Stimulated activated CD4-positive, alpha-beta T cell treated with anti-CD3 and anti-CD28 coated beads, Interleukin-12 subunit alpha, Interleukin-12 subunit beta, amount 100 ng/mL, for 4 hours (primary cell): ENCODE measurements around the gene SYCP2L.
"Not testable (repeated sequence)": the region's sequence is repeated elsewhere in the genome, so short reads cannot be mapped to it uniquely, and the experiment has no call there.

Experiments
- DNase-seq: peaks from one replicate; pipeline ENCODE4 v3.0.0-alpha.2; 2020

SYCP2L gene

GRCh38 chr6:10882253-10882630, 4.6 kb upstream of the SYCP2L start:
- DNase-seq: not testable (repeated sequence)

GRCh38 chr6:10882657-10883171, 4.1 kb upstream of the SYCP2L start:
- DNase-seq: no peak

- no peak for DNase-seq
Observed at GRCh38 chr6:10883312-10884244, 3.3 kb upstream of the SYCP2L start.

GRCh38 chr6:10884245-10884972, 2.4 kb upstream of the SYCP2L start:
- no peak for DNase-seq

- not testable (repeated sequence) for DNase-seq
Observed at GRCh38 chr6:10886365-10886690, 524 bp upstream of the SYCP2L start.

- DNase-seq: no peak
Observed at GRCh38 chr6:10890151-10890550, 3.3 kb downstream of the SYCP2L start.

GRCh38 chr6:10891960-10892359, 5.1 kb downstream of the SYCP2L start:
- no peak for DNase-seq

GRCh38 chr6:10894958-10895357, 8.1 kb downstream of the SYCP2L start:
- no peak for DNase-seq

- DNase-seq: no peak
Observed at GRCh38 chr6:10896691-10897090, 9.8 kb downstream of the SYCP2L start.

- no peak for DNase-seq
Observed at GRCh38 chr6:10901770-10902169, 14.9 kb downstream of the SYCP2L start.

- no peak for DNase-seq
Observed at GRCh38 chr6:10904015-10904414, 17.2 kb downstream of the SYCP2L start.

GRCh38 chr6:10908228-10908627, 21.4 kb downstream of the SYCP2L start:
- DNase-seq: no peak

GRCh38 chr6:10919520-10919919, 32.7 kb downstream of the SYCP2L start:
- DNase-seq: not testable (repeated sequence)

- DNase-seq: no peak
Observed at GRCh38 chr6:10933126-10933525, 46.3 kb downstream of the SYCP2L start.

- no peak for DNase-seq
Observed at GRCh38 chr6:10939840-10940239, 53.0 kb downstream of the SYCP2L start.

- no peak for DNase-seq
Observed at GRCh38 chr6:10945845-10946244, 59.0 kb downstream of the SYCP2L start.

GRCh38 chr6:10947966-10948365, 61.1 kb downstream of the SYCP2L start:
- DNase-seq: no peak

- no peak for DNase-seq
Observed at GRCh38 chr6:10949579-10950490, 63.0 kb downstream of the SYCP2L start.

GRCh38 chr6:10951675-10952282, 64.9 kb downstream of the SYCP2L start:
- DNase-seq: no peak

- DNase-seq: peak; percentile 64
Observed at GRCh38 chr6:10954590-10955010, 67.7 kb downstream of the SYCP2L start.

- DNase-seq: no peak
Observed at GRCh38 chr6:10956776-10957175, 69.9 kb downstream of the SYCP2L start.

- no peak for DNase-seq
Observed at GRCh38 chr6:10957414-10957886, 70.6 kb downstream of the SYCP2L start.
